ENCODE data around the gene RPS6KB1. TPM values are rescaled to one million over a fixed set of nuclear protein-coding genes. Genes with fewer than 3 reads are reported as not detected.
A peak's percentile ranks its signal among the peaks of the same experiment; 100 is the strongest.
"Not testable (repeated sequence)": the region's sequence is repeated elsewhere in the genome, so short reads cannot be mapped to it uniquely, and the experiment has no call there.

RPS6KB1 gene
- total RNA-seq, 1 donor: 29.0 TPM

DNA sequence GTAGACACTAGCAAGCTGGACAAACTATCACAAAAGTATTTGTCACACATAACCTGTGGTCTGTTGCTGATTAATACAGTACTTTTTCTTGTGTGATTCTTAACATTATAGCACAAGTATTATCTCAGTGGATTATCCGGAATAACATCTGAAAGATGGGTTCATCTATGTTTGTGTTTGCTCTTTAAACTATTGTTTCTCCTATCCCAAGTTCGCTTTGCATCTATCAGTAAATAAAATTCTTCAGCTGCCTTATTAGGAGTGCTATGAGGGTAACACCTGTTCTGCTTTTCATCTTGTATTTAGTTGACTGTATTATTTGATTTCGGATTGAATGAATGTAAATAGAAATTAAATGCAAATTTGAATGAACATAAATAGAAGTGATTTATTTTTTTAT, 57.1 kb downstream of the RPS6KB1 start:
- TF ChIP-seq, protein P1, sequence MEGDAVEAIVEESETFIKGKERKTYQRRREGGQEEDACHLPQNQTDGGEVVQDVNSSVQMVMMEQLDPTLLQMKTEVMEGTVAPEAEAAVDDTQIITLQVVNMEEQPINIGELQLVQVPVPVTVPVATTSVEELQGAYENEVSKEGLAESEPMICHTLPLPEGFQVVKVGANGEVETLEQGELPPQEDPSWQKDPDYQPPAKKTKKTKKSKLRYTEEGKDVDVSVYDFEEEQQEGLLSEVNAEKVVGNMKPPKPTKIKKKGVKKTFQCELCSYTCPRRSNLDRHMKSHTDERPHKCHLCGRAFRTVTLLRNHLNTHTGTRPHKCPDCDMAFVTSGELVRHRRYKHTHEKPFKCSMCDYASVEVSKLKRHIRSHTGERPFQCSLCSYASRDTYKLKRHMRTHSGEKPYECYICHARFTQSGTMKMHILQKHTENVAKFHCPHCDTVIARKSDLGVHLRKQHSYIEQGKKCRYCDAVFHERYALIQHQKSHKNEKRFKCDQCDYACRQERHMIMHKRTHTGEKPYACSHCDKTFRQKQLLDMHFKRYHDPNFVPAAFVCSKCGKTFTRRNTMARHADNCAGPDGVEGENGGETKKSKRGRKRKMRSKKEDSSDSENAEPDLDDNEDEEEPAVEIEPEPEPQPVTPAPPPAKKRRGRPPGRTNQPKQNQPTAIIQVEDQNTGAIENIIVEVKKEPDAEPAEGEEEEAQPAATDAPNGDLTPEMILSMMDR (IDR thresholded peaks at IDR 0.05; ENCODE audit: extremely low read depth, low read depth, low read length): no peak
- no peak overlapping the region for H2AFZ ChIP-seq (ENCODE audit: low read length)
- DNase-seq (ENCODE audit: insufficient read length, low spot score, missing footprints): no peak
- no peak overlapping the region for H3K4me3 ChIP-seq (ENCODE audit: insufficient read depth, low read length)
- H3K9me3 ChIP-seq (ENCODE audit: low read depth, low read length): no peaks in the 10 kb centered on the region
- H3K36me3 ChIP-seq (ENCODE audit: insufficient read depth, low read length): peaks cover 36% of the 10 kb centered on the region
- H3K79me2 ChIP-seq (ENCODE audit: insufficient read depth, low read length): no peaks in the 10 kb centered on the region
- no peaks in the 10 kb centered on the region for H3K27me3 ChIP-seq (ENCODE audit: insufficient read depth, low read length)
- H3K4me1 ChIP-seq (ENCODE audit: insufficient read depth, low read length): no peaks in the 10 kb centered on the region
- H3K27ac ChIP-seq (ENCODE audit: low read depth, low read length): no peak overlapping the region
- no peaks in the 10 kb centered on the region for H4K20me1 ChIP-seq (ENCODE audit: insufficient read depth, low read length)
- no peak overlapping the region for H3K4me2 ChIP-seq (ENCODE audit: insufficient read depth, low read length)

- no peaks in the 10 kb centered on the region for H4K20me1 ChIP-seq (ENCODE audit: insufficient read depth, low read length)
- H2AFZ ChIP-seq (ENCODE audit: low read length): no peak overlapping the region
- H3K9me3 ChIP-seq (ENCODE audit: low read depth, low read length): no peaks in the 10 kb centered on the region
- DNase-seq (ENCODE audit: insufficient read length, low spot score, missing footprints): no peak
- no peaks in the 10 kb centered on the region for H3K79me2 ChIP-seq (ENCODE audit: insufficient read depth, low read length)
- no peak overlapping the region for H3K4me2 ChIP-seq (ENCODE audit: insufficient read depth, low read length)
- no peak overlapping the region for H3K4me3 ChIP-seq (ENCODE audit: insufficient read depth, low read length)
- no peaks in the 10 kb centered on the region for H3K4me1 ChIP-seq (ENCODE audit: insufficient read depth, low read length)
- no peak overlapping the region for H3K27ac ChIP-seq (ENCODE audit: low read depth, low read length)
- no peaks in the 10 kb centered on the region for H3K27me3 ChIP-seq (ENCODE audit: insufficient read depth, low read length)
- TF ChIP-seq, protein P1 (IDR thresholded peaks at IDR 0.05; ENCODE audit: extremely low read depth, low read depth, low read length): no peak
- H3K36me3 ChIP-seq (ENCODE audit: insufficient read depth, low read length): peaks cover 33% of the 10 kb centered on the region
These were observed 61.9 kb downstream of the RPS6KB1 start for GRCh38 chr17:59954856-59955255.

DNA sequence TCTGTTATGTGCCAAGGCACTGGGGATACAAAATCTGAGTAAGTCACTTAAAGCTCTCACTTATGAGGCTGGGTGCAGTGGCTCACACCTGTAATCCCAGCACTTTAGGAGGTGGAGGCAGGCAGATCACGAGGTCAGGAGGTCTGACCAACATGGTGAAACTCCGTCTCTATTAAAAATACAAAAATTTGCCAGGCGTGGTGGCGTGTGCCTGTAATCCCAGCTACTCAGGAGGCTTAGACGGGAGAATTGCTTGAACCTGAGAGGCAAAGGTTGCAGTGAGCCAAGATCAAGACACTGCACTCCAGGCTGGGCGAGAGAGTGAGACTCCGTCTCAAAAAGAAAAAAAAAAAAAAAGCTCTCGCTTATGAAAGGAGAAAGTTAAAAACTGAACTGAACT, 66.7 kb downstream of the RPS6KB1 start:
- peaks cover 12% of the 10 kb centered on the region for H3K79me2 ChIP-seq (ENCODE audit: insufficient read depth, low read length)
- DNase-seq (ENCODE audit: insufficient read length, low spot score, missing footprints); H3K4me2 ChIP-seq (ENCODE audit: insufficient read depth, low read length); H3K9me3 ChIP-seq (ENCODE audit: low read depth, low read length); H4K20me1 ChIP-seq (ENCODE audit: insufficient read depth, low read length); H2AFZ ChIP-seq (ENCODE audit: low read length); H3K4me3 ChIP-seq (ENCODE audit: insufficient read depth, low read length); H3K27me3 ChIP-seq (ENCODE audit: insufficient read depth, low read length); H3K27ac ChIP-seq (ENCODE audit: low read depth, low read length): not testable (repeated sequence)
- peaks cover 11% of the 10 kb centered on the region for H3K4me1 ChIP-seq (ENCODE audit: insufficient read depth, low read length)
- peaks cover 24% of the 10 kb centered on the region for H3K36me3 ChIP-seq (ENCODE audit: insufficient read depth, low read length)

DNA sequence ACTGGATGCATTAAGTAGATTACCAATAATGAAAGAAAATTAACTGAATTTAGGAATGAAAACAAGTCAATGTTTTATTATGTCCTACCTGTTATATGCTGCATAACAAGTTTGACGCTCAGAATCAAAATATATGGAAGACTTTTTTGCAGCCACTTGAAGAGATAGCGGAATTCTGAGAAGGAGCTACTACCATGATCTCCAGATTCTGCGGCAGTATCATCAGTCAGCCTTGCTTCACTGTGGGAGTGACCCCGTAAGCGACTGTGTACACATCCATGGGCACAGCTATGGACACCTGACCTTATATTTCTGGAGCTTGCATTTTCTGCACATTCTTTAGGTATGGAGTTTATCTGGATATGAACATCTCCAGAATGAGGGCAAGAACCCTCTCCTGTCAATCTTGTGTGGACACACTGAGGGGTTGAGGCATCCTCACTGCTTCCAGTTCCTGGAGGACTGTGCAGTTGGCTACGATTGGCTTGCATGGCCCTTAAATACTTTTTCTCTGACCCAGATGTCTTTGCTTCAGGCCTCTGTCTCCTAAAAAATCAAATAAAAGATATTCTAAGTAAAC, 69.9 kb downstream of the RPS6KB1 start:
- Histone ChIP-seq H3K4me1 (ENCODE audit: insufficient read depth, low read length) (peaks cover 16% of the 10 kb centered on the region), H3K4me3 (ENCODE audit: insufficient read depth, low read length) (no peak overlapping the region), H3K4me2 (ENCODE audit: insufficient read depth, low read length) (peak overlapping the region; percentile 97), H4K20me1 (ENCODE audit: insufficient read depth, low read length) (peaks cover 3% of the 10 kb centered on the region), H3K27me3 (ENCODE audit: insufficient read depth, low read length) (no peaks in the 10 kb centered on the region), H3K36me3 (ENCODE audit: insufficient read depth, low read length) (peaks cover 6% of the 10 kb centered on the region), H2AFZ (ENCODE audit: low read length) (no peak overlapping the region), H3K27ac (ENCODE audit: low read depth, low read length) (peak overlapping the region; percentile 92), H3K79me2 (ENCODE audit: insufficient read depth, low read length) (peaks cover 12% of the 10 kb centered on the region), H3K9me3 (ENCODE audit: low read depth, low read length) (no peaks in the 10 kb centered on the region)
- TF ChIP-seq, protein P1 (IDR thresholded peaks at IDR 0.05; ENCODE audit: extremely low read depth, low read depth, low read length): no peak
- no peak for DNase-seq (ENCODE audit: insufficient read length, low spot score, missing footprints)
